Hippocampal formation (tissue), 2 donors: Measurements from ENCODE around the gene TLE6.
"Not testable (repeated sequence)": the region's sequence is repeated elsewhere in the genome, so short reads cannot be mapped to it uniquely, and the experiment has no call there.

Experiments
- DNase-seq, 2 donors: peaks; one replicate each; lab custom pipeline; 2025; lab: John Stamatoyannopoulos, UW

Gene TLE6

DNA sequence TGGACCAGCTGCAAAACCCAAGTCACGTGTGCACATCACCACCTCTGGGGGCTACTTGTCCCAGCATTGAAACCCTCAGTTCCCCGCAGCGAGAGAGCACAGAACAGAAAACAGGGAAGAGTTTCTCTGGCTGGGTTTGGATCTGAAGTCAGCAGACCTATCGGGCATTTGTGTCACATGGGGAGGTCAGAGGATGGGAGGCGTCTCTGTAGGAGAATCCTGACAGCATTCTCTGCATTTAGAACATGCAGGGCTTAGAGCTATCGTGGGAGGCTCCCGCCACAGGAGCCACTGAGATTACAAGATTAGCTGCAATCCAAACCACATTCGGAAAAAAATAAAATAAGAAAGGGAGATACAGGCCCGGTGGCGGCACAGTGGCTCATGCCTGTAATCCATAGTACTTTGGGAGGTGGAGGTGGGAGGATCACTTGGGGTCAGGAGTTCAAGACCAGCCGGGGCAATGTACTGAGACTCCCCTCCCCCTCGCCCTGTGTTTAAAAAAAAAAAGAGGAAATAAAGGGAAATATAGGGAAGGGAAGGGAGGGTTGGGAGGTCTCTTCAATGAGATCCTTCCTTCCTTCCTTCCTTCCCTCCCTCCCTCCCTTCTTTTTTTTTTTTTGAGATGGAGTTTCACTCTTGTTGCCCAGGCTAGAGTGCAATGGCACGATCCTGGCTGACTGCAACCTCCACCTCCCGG is 2.9 kb upstream of the TLE6 start:
- DNase-seq = no peak

- no peak for DNase-seq
These were observed 759 bp upstream of the TLE6 start for GRCh38 chr19:2976609-2977000.

- DNase-seq = no peak
These were observed 378 bp downstream of the TLE6 start for GRCh38 chr19:2977746-2978138.

DNA sequence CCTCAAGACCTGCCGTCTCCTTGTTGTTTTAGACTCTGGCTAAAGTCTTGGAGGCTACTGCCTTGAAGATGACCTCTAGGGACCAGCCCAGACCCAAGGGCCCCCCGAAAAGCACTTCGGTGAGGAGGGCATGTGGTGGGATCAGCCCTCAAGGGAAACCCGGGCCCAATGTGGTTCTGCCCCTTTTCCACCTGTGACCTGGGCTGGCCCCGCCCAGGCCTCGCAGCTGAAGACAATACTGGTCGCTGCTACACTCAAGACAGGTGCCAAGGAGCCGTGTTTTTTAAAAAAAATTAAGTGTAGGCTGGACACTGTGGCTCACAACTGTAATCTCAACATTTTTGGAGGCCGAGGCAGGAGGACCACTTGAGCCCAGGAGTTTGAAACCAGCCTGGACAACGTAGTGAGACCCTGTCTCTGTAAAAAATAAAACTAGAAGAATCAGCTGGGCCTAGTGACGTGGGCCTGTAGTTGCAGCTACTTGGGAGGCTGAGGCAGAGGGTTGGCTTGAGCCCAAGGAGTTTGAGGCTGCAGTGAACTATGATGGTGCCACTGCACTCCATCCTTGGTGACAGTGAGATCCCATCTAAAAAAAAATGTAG is 903 bp downstream of the TLE6 start:
- no peak for DNase-seq

DNA sequence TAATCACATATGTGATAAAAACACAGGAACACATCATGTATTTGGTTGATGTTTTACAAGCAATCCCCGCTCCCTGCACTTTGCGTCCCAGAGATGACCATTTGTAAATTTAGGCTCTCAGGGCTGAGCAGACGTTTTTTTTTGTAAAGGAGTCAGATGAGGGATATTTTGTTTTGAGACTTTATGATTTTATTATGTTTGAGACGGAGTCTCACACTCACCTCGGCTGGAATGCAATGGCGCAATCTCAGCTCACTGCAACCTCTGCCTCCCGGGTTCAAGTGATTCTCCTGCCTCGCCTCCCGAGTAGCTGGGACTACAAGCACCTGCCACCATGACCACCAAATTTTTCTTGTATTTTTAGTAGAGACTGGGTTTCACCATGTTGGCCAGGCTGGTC is 1.4 kb downstream of the TLE6 start:
- DNase-seq = no peak

- DNase-seq = no peak
These were observed 4.5 kb downstream of the TLE6 start for GRCh38 chr19:2981898-2982297.

DNA sequence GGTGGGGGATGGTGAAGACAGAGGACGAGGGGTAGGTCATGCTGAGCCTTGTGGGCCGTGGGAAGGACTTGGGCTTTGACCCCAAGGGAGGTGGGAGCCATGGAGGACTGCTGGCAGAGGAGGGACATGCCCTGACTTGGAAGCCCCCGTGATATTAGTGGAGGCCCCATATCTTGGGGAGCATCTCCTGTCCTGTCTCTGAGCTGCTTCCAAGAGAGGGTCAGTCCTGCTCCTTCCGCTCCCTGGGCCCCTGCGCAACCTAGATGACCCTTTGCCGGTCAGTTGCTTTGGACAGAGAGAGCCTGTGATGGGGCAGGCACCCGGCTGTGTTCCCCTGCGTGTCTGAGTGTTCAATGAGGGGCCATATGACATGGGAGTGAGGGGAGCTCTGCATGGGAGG is 5.2 kb downstream of the TLE6 start:
- DNase-seq = no peak

GRCh38 chr19:2982983-2983350 is 5.6 kb downstream of the TLE6 start:
- DNase-seq = peak; percentile 1 to 25

GRCh38 chr19:2983351-2984214 is 6.2 kb downstream of the TLE6 start:
- peak; percentile 15 to 20 for DNase-seq

DNA sequence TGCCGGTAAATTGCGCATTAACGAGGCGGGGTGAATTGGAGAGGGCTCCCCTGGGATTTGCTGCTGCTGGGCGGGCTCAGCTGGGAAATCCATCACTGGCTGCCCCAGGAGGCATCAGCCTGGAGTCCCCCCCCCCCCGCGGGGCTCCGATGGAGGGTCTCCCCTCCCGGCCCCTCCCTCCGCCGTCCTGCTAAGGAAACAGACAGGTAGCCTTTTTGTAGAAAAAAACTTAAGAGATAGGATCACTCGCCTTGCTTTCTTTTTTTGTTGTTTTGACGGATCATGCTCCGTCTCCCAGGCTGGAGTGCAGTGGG is 6.8 kb downstream of the TLE6 start:
- DNase-seq = no peak

- DNase-seq = no peak
These were observed 9.7 kb downstream of the TLE6 start for GRCh38 chr19:2986951-2987524.

DNA sequence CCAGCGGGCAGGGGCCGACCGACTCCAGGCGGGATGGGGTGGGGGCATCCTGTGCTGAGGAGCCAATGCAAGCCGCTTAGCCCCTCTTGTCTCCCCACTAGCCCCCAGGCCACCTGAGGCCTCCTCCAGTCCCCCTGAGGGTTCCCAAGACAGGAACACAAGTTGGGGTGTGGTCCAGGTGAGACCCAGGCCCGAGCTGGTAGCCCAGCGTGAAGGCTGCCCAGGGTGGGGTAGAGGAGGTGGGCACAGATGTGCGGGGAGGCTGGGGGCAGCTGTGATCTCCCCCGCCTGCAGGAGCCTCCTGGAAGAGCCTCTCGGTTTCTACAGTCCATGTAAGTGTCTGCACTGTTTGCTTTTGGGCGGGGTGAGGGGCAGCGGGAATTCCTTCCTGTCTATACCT is 10.4 kb downstream of the TLE6 start:
- no peak for DNase-seq

GRCh38 chr19:2988568-2988967 is 11.2 kb downstream of the TLE6 start:
- DNase-seq = no peak

DNA sequence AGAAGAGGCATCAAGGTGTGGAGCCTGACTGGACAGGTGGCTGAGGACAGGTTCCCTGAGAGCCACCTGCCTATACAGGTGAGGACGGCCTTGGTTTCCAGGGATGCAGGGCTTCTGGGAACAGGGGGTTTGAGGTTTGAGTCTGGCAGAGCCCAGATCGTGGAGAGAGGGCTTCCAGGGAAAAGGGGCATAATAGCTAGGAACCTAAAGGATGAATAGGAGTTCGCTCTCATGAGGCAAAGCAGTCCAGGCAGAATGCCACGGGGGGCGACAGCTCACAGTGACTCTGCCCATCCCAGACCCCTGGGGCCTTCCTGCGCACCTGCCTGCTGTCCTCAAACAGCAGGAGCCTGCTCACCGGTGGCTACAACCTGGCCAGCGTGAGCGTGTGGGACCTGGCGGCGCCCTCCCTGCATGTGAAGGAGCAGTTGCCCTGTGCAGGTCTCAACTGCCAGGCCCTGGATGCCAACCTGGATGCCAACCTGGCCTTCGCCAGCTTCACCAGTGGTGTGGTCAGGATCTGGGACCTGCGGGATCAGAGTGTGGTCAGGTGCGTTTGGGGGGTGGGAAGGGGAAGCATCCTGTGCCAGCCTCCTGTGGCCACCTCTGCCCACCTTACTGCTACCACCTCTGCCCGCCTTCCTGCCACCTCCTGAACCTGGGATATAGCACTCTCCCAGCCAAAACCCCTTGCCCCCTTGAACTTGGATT is 12.0 kb downstream of the TLE6 start:
- DNase-seq = no peak

- not testable (repeated sequence) for DNase-seq
These were observed 15.0 kb downstream of the TLE6 start for GRCh38 chr19:2992333-2992732.

DNA sequence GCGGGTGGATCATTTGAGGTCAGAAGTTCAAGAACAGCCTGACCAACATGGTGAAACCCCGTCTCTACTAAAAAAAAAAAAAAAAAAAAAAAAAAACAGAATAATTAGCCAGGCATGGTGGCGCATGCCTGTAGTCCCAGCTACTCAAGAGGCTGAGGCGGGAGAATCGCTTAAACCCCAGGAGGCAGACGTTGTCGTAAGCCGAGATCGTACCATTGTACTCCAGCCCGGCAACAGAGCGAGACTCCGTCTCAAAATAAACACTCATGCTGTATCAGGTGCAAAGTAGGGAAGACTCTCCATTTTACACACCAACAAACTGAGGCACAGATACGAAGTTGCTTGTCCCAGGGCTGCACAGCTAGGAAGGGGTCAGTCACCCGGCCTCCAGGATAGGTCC is 15.6 kb downstream of the TLE6 start:
- DNase-seq = no peak

DNA sequence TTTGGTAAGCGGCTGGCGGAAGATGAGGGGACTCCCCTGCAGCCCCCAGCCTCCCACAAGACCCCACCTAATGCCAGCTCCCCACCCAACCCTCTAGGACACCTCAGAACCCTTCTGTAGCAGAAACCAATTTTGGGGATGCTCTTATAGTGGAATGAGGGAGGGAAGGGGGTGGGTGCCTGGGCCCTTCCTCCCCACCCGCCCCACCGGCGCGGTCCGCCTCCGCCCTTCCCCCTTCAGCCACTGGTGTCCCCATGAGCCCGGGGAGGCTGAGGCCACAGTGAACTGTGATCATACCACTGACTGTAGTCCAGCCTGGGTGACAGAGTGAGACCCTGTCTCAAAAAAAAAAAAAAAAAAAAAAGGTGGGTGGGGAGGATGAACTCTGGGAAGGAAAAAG is 16.2 kb downstream of the TLE6 start:
- no peak for DNase-seq

- DNase-seq = no peak
These were observed 17.3 kb downstream of the TLE6 start for GRCh38 chr19:2994588-2995131.

DNA sequence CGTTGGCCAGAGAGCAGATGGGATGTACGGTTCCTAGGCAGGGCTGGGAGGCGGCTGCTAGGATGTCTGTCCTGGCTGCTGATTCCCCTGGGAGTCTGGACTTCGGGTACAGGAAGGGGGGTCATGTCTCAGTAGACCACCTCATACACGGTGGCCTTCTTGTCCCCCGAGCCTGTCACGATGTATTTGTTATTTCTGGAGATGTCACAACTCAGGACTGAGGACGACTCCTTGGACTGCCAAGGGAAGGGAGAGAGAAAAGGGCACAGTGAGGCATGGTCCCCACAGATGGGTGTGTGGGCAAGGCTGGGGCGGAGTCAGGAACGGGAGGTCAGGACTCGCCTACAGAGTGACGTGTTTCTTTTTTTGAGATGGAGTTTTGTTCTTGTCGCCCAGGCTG is 20.4 kb downstream of the TLE6 start:
- DNase-seq = no peak

- no peak for DNase-seq
These were observed 21.3 kb downstream of the TLE6 start for GRCh38 chr19:2998642-2999041.

DNA sequence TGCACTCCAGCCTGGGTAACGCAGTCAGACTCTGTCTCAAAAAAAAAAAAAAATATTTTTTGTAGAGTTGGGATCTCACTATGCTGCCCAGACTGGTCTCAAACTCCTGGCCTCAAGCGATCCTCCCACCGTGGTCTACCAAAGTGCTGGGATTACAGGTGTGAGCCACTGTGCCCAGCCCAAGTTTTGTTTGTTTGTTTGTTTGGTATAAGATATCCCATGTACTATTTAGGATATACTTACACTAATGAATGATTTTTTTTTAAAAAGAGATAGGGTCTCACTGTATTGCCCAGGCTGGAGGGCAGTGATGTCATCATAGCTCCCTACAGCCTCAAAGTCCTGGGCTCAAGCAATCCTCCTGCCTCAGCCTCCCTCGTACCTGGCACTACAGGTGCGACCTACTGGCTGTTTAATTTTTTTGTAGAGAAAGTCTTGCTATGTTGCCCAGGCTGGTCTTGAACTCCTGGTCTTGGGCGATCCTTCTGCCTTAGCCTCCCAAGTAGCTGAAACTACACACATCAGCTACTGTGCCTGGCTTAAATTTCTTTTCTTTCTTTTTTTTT is 24.0 kb downstream of the TLE6 start:
- no peak for DNase-seq

GRCh38 chr19:3003046-3003445 is 25.7 kb downstream of the TLE6 start:
- DNase-seq = no peak
